ENCODE data around the gene PLAC8. TPM values are rescaled to one million over a fixed set of nuclear protein-coding genes. Genes with fewer than 3 reads are reported as not detected.

The PLAC8 gene
- total RNA-seq, 1 donor from 2014 or later = 1.0 TPM

DNA sequence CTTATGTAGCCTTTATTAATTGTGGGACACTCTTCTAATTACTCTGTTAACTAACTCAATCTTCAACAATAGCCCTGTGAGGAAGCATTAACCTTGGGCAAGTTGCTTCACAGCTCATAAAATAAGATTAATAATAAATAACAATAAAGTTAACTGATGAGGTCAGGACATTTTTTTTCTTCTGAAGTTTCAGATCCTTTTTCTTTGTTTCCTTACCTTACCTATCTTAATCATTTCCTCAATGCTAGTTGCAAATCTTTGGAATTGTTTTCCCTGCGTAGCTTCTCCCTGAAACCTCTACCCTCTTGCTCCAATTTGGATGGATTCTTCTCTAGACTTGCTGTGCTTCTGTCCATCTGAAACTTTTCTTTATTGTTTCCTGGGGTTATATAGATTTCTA is 17.5 kb upstream of the PLAC8 start:
- Mint-ChIP-seq H3K27ac (ENCODE audit: unreplicated experiment) (no peak overlapping the region), H3K9me3 (ENCODE audit: unreplicated experiment) (peaks cover 6% of the 10 kb centered on the region), H3K36me3 (ENCODE audit: unreplicated experiment) (peaks cover 18% of the 10 kb centered on the region), H3K27me3 (ENCODE audit: unreplicated experiment) (no peaks in the 10 kb centered on the region), H3K4me3 (ENCODE audit: unreplicated experiment) (no peak overlapping the region), H3K4me1 (ENCODE audit: low read depth, unreplicated experiment) (no peaks in the 10 kb centered on the region)
- TF ChIP-seq, protein P1, sequence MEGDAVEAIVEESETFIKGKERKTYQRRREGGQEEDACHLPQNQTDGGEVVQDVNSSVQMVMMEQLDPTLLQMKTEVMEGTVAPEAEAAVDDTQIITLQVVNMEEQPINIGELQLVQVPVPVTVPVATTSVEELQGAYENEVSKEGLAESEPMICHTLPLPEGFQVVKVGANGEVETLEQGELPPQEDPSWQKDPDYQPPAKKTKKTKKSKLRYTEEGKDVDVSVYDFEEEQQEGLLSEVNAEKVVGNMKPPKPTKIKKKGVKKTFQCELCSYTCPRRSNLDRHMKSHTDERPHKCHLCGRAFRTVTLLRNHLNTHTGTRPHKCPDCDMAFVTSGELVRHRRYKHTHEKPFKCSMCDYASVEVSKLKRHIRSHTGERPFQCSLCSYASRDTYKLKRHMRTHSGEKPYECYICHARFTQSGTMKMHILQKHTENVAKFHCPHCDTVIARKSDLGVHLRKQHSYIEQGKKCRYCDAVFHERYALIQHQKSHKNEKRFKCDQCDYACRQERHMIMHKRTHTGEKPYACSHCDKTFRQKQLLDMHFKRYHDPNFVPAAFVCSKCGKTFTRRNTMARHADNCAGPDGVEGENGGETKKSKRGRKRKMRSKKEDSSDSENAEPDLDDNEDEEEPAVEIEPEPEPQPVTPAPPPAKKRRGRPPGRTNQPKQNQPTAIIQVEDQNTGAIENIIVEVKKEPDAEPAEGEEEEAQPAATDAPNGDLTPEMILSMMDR (IDR thresholded peaks at IDR 0.05; ENCODE audit: partially characterized antibody, unreplicated experiment) = no peak
- no peak for DNase-seq

DNA sequence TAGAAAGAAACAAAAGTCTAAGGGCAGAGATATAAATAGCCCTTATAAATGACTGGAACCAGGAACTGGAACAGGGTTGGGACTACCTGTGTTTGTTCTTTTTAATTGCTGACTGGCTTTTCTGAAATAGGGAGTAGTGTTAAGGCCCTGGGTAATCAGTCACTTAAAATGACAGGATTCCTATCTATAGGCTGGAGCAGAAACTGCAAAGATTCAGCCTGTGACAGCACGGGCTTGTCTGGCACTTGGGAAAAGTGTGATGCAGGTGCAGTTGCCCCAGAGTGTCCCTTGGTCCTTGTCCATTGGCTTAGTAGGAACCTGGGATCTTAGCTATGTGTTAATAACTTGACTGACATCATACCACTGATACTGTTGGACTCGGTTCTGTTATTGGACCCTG is 14.7 kb upstream of the PLAC8 start:
- H3K9me3 Mint-ChIP-seq (ENCODE audit: unreplicated experiment) = peaks cover 3% of the 10 kb centered on the region
- H3K27ac Mint-ChIP-seq (ENCODE audit: unreplicated experiment) = no peak overlapping the region
- TF ChIP-seq, protein P1 (IDR thresholded peaks at IDR 0.05; ENCODE audit: partially characterized antibody, unreplicated experiment) = no peak
- H3K4me3 Mint-ChIP-seq (ENCODE audit: unreplicated experiment) = no peak overlapping the region
- H3K36me3 Mint-ChIP-seq (ENCODE audit: unreplicated experiment) = peaks cover 9% of the 10 kb centered on the region
- no peaks in the 10 kb centered on the region for H3K27me3 Mint-ChIP-seq (ENCODE audit: unreplicated experiment)
- DNase-seq = no peak
- H3K4me1 Mint-ChIP-seq (ENCODE audit: low read depth, unreplicated experiment) = no peaks in the 10 kb centered on the region

DNA sequence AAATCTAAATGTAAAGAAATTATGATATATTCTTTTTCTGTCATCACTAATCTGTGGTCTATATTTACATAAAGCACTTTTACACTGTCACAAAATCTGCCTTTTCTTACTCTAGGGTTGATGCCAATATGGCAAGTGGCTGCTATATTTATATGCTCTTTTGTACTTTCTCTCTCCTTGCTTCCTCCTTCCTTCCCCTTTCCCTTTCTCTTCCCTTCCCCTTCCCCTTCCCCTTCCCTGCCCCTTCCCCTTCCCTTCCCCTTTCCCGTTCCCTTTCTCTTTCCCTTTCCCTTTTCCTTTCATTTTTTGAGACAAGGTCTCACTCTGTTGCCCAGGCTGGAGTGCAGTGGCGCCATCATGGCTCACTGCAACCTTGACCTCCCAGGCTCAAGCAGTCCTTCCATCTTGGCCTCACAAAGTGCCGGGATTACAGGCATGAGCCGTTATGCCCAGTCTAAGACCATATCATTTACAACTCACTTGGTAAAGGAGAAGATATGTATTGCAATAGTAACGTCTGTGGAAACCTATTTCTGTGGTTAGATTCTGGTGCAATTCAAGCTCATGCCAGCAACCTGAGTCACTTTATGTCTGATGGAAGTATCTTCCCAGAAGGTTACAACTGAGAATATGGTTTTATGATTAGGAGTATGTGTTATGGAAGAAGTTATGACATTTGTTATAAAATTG is 13.9 kb upstream of the PLAC8 start:
- Mint-ChIP-seq H3K9me3 (ENCODE audit: unreplicated experiment) (peaks cover 3% of the 10 kb centered on the region), H3K27ac (ENCODE audit: unreplicated experiment) (no peak overlapping the region), H3K27me3 (ENCODE audit: unreplicated experiment) (no peaks in the 10 kb centered on the region), H3K36me3 (ENCODE audit: unreplicated experiment) (peaks cover 5% of the 10 kb centered on the region), H3K4me1 (ENCODE audit: low read depth, unreplicated experiment) (no peaks in the 10 kb centered on the region), H3K4me3 (ENCODE audit: unreplicated experiment) (no peak overlapping the region)
- TF ChIP-seq, protein P1 (IDR thresholded peaks at IDR 0.05; ENCODE audit: partially characterized antibody, unreplicated experiment) = no peak
- no peak for DNase-seq

DNA sequence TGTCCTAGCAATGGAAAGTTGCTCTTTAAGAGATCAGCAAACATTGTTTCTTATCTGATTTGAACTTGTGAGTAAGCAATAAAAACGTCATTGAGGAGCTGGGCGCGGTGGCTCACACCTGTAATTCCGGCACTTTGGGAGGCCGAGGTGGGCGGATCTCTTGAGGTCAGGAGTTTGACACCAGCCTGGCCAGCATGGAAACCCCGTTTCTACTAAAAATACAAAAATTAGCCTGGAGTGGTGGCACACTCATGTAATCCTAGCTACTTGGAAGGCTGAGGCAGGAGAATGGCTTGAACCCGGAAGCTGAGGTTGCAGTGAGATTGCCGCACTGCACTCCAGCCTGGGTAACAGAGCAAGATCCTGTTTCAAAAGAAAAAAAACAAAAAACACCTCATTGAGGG is 11.2 kb upstream of the PLAC8 start:
- Mint-ChIP-seq H3K9me3 (ENCODE audit: unreplicated experiment) (peaks cover 3% of the 10 kb centered on the region), H3K4me1 (ENCODE audit: low read depth, unreplicated experiment) (no peaks in the 10 kb centered on the region), H3K27ac (ENCODE audit: unreplicated experiment) (no peak overlapping the region), H3K36me3 (ENCODE audit: unreplicated experiment) (no peaks in the 10 kb centered on the region), H3K27me3 (ENCODE audit: unreplicated experiment) (no peaks in the 10 kb centered on the region), H3K4me3 (ENCODE audit: unreplicated experiment) (no peak overlapping the region)
- TF ChIP-seq, protein P1 (IDR thresholded peaks at IDR 0.05; ENCODE audit: partially characterized antibody, unreplicated experiment) = no peak
- no peak for DNase-seq

DNA sequence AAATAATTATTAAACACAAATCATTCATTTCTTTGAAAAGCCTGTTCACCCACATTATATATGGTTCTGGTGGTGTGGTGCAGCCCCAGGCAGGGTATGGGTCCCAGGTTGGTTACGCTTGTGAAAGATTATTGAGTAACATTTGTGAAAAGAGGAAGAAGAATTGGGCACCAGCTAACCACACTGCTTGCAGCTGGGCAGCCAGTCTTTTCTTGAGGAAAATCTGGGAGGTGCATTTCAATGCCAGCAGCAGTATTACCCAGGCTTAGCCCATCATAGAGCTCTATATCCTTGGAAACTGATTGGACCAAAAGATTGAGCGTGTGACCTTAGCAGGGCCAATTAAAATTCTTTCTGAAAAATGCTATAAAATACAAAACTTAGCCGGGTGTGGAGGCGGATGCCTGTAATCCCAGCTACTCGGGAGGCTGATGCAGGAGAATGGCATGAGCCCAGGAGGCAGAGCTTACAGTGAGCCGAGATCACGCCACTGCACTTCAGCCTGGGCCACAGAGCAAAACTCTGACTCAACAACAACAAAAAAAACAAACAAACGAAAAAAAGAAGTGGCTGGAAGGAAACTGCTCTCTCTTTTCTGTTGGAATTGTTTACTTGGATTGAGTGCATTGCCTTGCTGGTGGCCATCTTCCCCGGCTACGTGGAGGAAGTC is 9.7 kb upstream of the PLAC8 start:
- no peak for DNase-seq
- H3K9me3 Mint-ChIP-seq (ENCODE audit: unreplicated experiment) = peaks cover 3% of the 10 kb centered on the region
- peaks cover 2% of the 10 kb centered on the region for H3K27me3 Mint-ChIP-seq (ENCODE audit: unreplicated experiment)
- H3K4me1 Mint-ChIP-seq (ENCODE audit: low read depth, unreplicated experiment) = no peaks in the 10 kb centered on the region
- no peak overlapping the region for H3K27ac Mint-ChIP-seq (ENCODE audit: unreplicated experiment)
- H3K4me3 Mint-ChIP-seq (ENCODE audit: unreplicated experiment) = no peak overlapping the region
- TF ChIP-seq, protein P1 (IDR thresholded peaks at IDR 0.05; ENCODE audit: partially characterized antibody, unreplicated experiment) = no peak
- no peaks in the 10 kb centered on the region for H3K36me3 Mint-ChIP-seq (ENCODE audit: unreplicated experiment)
